ENCODE results near the gene CSTPP1. TPM values are rescaled to one million over a fixed set of nuclear protein-coding genes. Genes with fewer than 3 reads are reported as not detected.

Gene CSTPP1
- total and polyA plus RNA-seq, 5 experiments from 2014 or later = 13.2 to 20.4 (median 16.1) TPM

- Mint-ChIP-seq H3K4me1 (peaks cover 0 to 2% (median 2%) of the 10 kb centered on the region in 4 donors), H3K9me3 (no peaks in the 10 kb centered on the region), H3K27ac (no peak overlapping the region), H3K4me3 (no peak overlapping the region), H3K27me3 (no peaks in the 10 kb centered on the region), H3K36me3 (peaks cover 0 to 23% (median 5%) of the 10 kb centered on the region in 3 donors)
- DNase-seq (no peak), ATAC-seq (no peak)
- POLR2A ChIA-PET = no interaction called here
These were observed 73.6 kb downstream of the CSTPP1 start for GRCh38 chr11:47010179-47010578.

- POLR2A ChIA-PET = no interaction called here
- H3K9me3 Mint-ChIP-seq = no peaks in the 10 kb centered on the region
These were observed 77.5 kb downstream of the CSTPP1 start for GRCh38 chr11:47014097-47014496.

GRCh38 chr11:47018637-47019036 lies 82.1 kb downstream of the CSTPP1 start:
- no peaks in the 10 kb centered on the region for H3K4me1 Mint-ChIP-seq
- DNase-seq (no peak), ATAC-seq (no peak)
- H3K27me3 Mint-ChIP-seq = no peaks in the 10 kb centered on the region
- no peaks in the 10 kb centered on the region for H3K9me3 Mint-ChIP-seq
- no peak overlapping the region for H3K27ac Mint-ChIP-seq
- POLR2A ChIA-PET = interaction anchor here (1.2 kb wide), 1 partner anchor 9 kb away, joined by 3 read pairs; no protein-coding TSS in a partner anchor
- peaks cover 0 to 4% (median 2%) of the 10 kb centered on the region in 3 donors for H3K36me3 Mint-ChIP-seq
- no peak overlapping the region for H3K4me3 Mint-ChIP-seq

More at GRCh38 chr11:47014097-47014496, 77.5 kb downstream of the CSTPP1 start:
- no peak for DNase-seq
- H3K4me1 Mint-ChIP-seq = no peaks in the 10 kb centered on the region
- no peak overlapping the region for H3K4me3 Mint-ChIP-seq
- no peaks in the 10 kb centered on the region for H3K27me3 Mint-ChIP-seq
- H3K27ac Mint-ChIP-seq = peak overlapping the region in 1 of 10 donors; percentile 42
- peaks cover 0 to 16% (median 8%) of the 10 kb centered on the region in 3 donors for H3K36me3 Mint-ChIP-seq
- ATAC-seq = no peak

- no peak overlapping the region for H3K4me3 Mint-ChIP-seq
- H3K27ac Mint-ChIP-seq = no peak overlapping the region
- no peaks in the 10 kb centered on the region for H3K4me1 Mint-ChIP-seq
- ATAC-seq (no peak), DNase-seq (no peak)
- peaks cover 0 to 4% (median 2%) of the 10 kb centered on the region in 3 donors for H3K36me3 Mint-ChIP-seq
- POLR2A ChIA-PET = interaction anchor here (0.5 kb wide), 2 partner anchors 14 to 47 kb away, joined by 3 to 4 read pairs; no protein-coding TSS in a partner anchor
- no peaks in the 10 kb centered on the region for H3K27me3 Mint-ChIP-seq
- no peaks in the 10 kb centered on the region for H3K9me3 Mint-ChIP-seq
These were observed 84.4 kb downstream of the CSTPP1 start for GRCh38 chr11:47020793-47021526.

- no peak for ATAC-seq
- POLR2A ChIA-PET = interaction anchor here (0.5 kb wide), 2 partner anchors 14 to 47 kb away, joined by 3 to 4 read pairs; no protein-coding TSS in a partner anchor
- H3K4me1 Mint-ChIP-seq = no peaks in the 10 kb centered on the region
- DNase-seq = no peak
- H3K27me3 Mint-ChIP-seq = no peaks in the 10 kb centered on the region
- no peak overlapping the region for H3K4me3 Mint-ChIP-seq
- H3K36me3 Mint-ChIP-seq = peaks cover 0 to 4% (median 2%) of the 10 kb centered on the region in 3 donors
- no peaks in the 10 kb centered on the region for H3K9me3 Mint-ChIP-seq
- no peak overlapping the region for H3K27ac Mint-ChIP-seq
These were observed 84.9 kb downstream of the CSTPP1 start for GRCh38 chr11:47021527-47021818.

GRCh38 chr11:47021965-47022364 lies 85.4 kb downstream of the CSTPP1 start:
- peaks cover 0 to 4% (median 2%) of the 10 kb centered on the region in 3 donors for H3K36me3 Mint-ChIP-seq
- ATAC-seq (no peak), DNase-seq (no peak)
- H3K27me3 Mint-ChIP-seq = no peaks in the 10 kb centered on the region
- H3K4me1 Mint-ChIP-seq = no peaks in the 10 kb centered on the region
- no peaks in the 10 kb centered on the region for H3K9me3 Mint-ChIP-seq
- H3K4me3 Mint-ChIP-seq = no peak overlapping the region
- H3K27ac Mint-ChIP-seq = no peak overlapping the region
- POLR2A ChIA-PET = no interaction called here

- POLR2A ChIA-PET = no interaction called here
- no peak for ATAC-seq
- no peak for DNase-seq
- peaks cover 0 to 6% (median 0%) of the 10 kb centered on the region in 3 donors for H3K36me3 Mint-ChIP-seq
- H3K4me3 Mint-ChIP-seq = no peak overlapping the region
- H3K27ac Mint-ChIP-seq = no peak overlapping the region
- H3K9me3 Mint-ChIP-seq = no peaks in the 10 kb centered on the region
- no peaks in the 10 kb centered on the region for H3K4me1 Mint-ChIP-seq
- H3K27me3 Mint-ChIP-seq = no peaks in the 10 kb centered on the region
These were observed 91.9 kb downstream of the CSTPP1 start for GRCh38 chr11:47028195-47029093.

GRCh38 chr11:47033439-47033838 lies 96.9 kb downstream of the CSTPP1 start:
- H3K27me3 Mint-ChIP-seq = peaks cover 0 to 1% (median 0%) of the 10 kb centered on the region in 5 donors
- H3K4me1 Mint-ChIP-seq = no peaks in the 10 kb centered on the region
- no peak for DNase-seq
- ATAC-seq = no peak
- H3K9me3 Mint-ChIP-seq = no peaks in the 10 kb centered on the region
- no peak overlapping the region for H3K27ac Mint-ChIP-seq
- no peak overlapping the region for H3K4me3 Mint-ChIP-seq
- peaks cover 0 to 8% (median 0%) of the 10 kb centered on the region in 3 donors for H3K36me3 Mint-ChIP-seq
- POLR2A ChIA-PET = no interaction called here

- no peak for ATAC-seq
- Mint-ChIP-seq H3K27me3 (peaks cover 0 to 1% (median 0%) of the 10 kb centered on the region in 5 donors), H3K27ac (no peak overlapping the region), H3K4me1 (no peaks in the 10 kb centered on the region), H3K36me3 (peaks cover 0 to 8% (median 0%) of the 10 kb centered on the region in 3 donors), H3K9me3 (no peaks in the 10 kb centered on the region), H3K4me3 (no peak overlapping the region)
- POLR2A ChIA-PET = no interaction called here
- no peak for DNase-seq
These were observed 97.5 kb downstream of the CSTPP1 start for GRCh38 chr11:47034091-47034490.

- H3K4me3 Mint-ChIP-seq = no peak overlapping the region
- POLR2A ChIA-PET = no interaction called here
- H3K36me3 Mint-ChIP-seq = peaks cover 0 to 6% (median 0%) of the 10 kb centered on the region in 3 donors
- peaks cover 0 to 1% (median 0%) of the 10 kb centered on the region in 5 donors for H3K27me3 Mint-ChIP-seq
- H3K4me1 Mint-ChIP-seq = no peaks in the 10 kb centered on the region
- no peaks in the 10 kb centered on the region for H3K9me3 Mint-ChIP-seq
- DNase-seq (no peak), ATAC-seq (no peak)
- H3K27ac Mint-ChIP-seq = no peak overlapping the region
These were observed 98.5 kb downstream of the CSTPP1 start for GRCh38 chr11:47035108-47035507.

- Mint-ChIP-seq H3K27me3 (no peaks in the 10 kb centered on the region), H3K4me1 (no peaks in the 10 kb centered on the region), H3K36me3 (peaks cover 0 to 7% (median 0%) of the 10 kb centered on the region in 3 donors), H3K4me3 (no peak overlapping the region), H3K9me3 (no peaks in the 10 kb centered on the region), H3K27ac (no peak overlapping the region)
- POLR2A ChIA-PET = no interaction called here
- no peak for ATAC-seq
- no peak for DNase-seq
These were observed 107.6 kb downstream of the CSTPP1 start for GRCh38 chr11:47044119-47044518.

- H3K27me3 Mint-ChIP-seq = no peaks in the 10 kb centered on the region
- H3K4me3 Mint-ChIP-seq = no peak overlapping the region
- no peak for DNase-seq
- peaks cover 8 to 18% (median 10%) of the 10 kb centered on the region in 3 donors for H3K36me3 Mint-ChIP-seq
- POLR2A ChIA-PET = no interaction called here
- H3K4me1 Mint-ChIP-seq = peaks cover 0 to 1% (median 0%) of the 10 kb centered on the region in 4 donors
- no peak for ATAC-seq
- H3K27ac Mint-ChIP-seq = no peak overlapping the region
- H3K9me3 Mint-ChIP-seq = no peaks in the 10 kb centered on the region
These were observed 111.4 kb downstream of the CSTPP1 start for GRCh38 chr11:47047972-47048371.

GRCh38 chr11:47050284-47050683 lies 113.7 kb downstream of the CSTPP1 start:
- peaks cover 15 to 28% (median 28%) of the 10 kb centered on the region in 3 donors for H3K36me3 Mint-ChIP-seq
- no peak for ATAC-seq
- POLR2A ChIA-PET = no interaction called here
- no peak for DNase-seq
- peaks cover 0 to 2% (median 0%) of the 10 kb centered on the region in 9 donors for H3K9me3 Mint-ChIP-seq
- H3K4me1 Mint-ChIP-seq = peaks cover 0 to 5% (median 0%) of the 10 kb centered on the region in 4 donors
- H3K4me3 Mint-ChIP-seq = no peak overlapping the region
- no peaks in the 10 kb centered on the region for H3K27me3 Mint-ChIP-seq
- H3K27ac Mint-ChIP-seq = no peak overlapping the region
